ENCODE measurements around the gene CAMSAP3.

DNA sequence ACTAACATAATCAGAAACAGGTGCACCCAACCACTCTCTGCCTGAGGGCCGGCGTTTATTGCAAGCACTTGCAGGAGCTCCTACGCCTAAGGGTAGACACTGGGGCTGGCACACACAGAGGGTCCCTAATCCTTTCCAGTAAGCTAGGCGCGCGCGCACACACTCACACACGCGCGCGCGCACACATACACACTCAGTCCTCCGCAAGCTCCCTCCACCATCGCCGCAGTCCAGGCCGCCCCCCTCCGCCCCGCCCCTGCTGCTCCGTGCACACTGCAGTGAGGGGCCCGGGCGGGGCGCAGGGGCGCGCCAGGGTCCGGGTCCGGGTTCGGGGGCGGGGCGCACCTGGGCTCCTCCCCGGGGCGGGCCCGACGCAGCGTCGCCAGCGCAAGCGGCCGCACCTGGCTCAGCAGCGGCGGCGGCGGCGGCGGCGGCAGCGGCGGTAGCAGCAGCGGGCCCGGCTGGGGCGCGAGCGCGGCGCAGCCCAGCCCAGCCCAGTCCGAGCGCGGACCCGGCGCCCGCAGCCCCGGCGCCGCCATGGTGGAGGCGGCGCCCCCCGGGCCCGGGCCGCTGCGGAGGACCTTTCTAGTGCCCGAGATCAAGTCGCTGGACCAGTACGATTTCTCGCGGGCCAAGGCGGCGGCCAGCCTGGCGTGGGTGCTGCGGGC, at the start of gene CAMSAP3:
- no peak for TF ChIP-seq POLR2A (IDR thresholded peaks at IDR 0.05)
- TF ChIP-seq, protein P1, sequence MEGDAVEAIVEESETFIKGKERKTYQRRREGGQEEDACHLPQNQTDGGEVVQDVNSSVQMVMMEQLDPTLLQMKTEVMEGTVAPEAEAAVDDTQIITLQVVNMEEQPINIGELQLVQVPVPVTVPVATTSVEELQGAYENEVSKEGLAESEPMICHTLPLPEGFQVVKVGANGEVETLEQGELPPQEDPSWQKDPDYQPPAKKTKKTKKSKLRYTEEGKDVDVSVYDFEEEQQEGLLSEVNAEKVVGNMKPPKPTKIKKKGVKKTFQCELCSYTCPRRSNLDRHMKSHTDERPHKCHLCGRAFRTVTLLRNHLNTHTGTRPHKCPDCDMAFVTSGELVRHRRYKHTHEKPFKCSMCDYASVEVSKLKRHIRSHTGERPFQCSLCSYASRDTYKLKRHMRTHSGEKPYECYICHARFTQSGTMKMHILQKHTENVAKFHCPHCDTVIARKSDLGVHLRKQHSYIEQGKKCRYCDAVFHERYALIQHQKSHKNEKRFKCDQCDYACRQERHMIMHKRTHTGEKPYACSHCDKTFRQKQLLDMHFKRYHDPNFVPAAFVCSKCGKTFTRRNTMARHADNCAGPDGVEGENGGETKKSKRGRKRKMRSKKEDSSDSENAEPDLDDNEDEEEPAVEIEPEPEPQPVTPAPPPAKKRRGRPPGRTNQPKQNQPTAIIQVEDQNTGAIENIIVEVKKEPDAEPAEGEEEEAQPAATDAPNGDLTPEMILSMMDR (IDR thresholded peaks at IDR 0.05), result no peak

Data from prostate gland (tissue), 2 donors.